GM21786 (cell line): ENCODE results near the gene CYBRD1.

ENCODE experiments used
- ATAC-seq: cut with Tn5 transposase; IDR thresholded peaks from one replicate; pipeline ENCODE4 v1.9.1; 2021; ENCODE audit not compliant: unreplicated experiment

Gene CYBRD1

GRCh38 chr2:171550613-171551012 lies 28.3 kb downstream of the CYBRD1 start:
- ATAC-seq, result no peak

DNA sequence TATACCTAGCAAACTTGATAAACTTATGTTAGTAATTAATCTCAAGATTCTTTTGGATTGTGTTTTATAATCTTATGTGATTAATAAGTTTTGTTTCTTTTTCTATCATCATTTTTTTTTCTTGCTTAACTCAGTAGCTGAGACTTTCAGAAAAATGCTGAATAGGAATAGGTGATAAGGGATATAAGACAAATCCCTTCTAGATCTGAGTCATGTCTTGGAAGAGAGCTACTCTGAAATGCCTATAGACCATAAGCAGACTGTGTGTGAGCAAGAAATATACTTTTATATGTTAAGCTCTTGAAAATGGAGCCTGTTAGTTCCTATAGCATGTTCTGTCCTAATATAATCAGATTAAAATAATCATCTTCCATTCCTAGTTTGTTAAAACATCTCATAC lies 29.6 kb downstream of the CYBRD1 start:
- ATAC-seq, result no peak

- no peak for ATAC-seq
Measured at GRCh38 chr2:171553236-171553635, 31.0 kb downstream of the CYBRD1 start.

GRCh38 chr2:171553858-171554257 lies 31.6 kb downstream of the CYBRD1 start:
- ATAC-seq, result no peak

DNA sequence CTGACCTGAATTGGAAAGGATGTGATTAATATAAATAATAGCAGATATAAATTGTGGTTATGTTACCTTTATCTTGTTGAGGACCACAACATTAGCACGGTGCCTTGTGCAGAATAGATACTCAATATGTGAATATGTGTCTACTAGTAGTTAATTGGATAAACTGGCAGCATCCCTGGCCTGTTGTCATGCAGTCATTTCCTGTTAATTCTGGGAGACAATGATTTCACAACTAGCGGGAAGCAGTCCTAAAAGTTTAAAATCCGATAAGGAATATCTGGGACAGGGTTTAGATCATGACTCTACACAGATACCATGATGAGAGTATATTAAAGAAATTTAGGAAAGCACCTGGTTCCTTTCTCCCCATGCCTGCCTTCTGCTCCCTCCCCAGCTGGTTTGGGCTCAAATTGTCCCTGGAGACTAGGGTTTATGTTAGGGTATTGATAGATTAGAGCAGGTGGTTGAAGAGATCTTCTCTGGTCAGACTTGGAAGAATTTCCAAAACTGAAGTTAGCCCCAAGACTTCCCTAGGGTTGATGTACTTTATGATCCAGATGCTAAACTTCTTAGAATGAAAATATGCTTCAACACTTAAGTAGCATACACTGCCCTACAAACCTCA lies 32.8 kb downstream of the CYBRD1 start:
- no peak for ATAC-seq

DNA sequence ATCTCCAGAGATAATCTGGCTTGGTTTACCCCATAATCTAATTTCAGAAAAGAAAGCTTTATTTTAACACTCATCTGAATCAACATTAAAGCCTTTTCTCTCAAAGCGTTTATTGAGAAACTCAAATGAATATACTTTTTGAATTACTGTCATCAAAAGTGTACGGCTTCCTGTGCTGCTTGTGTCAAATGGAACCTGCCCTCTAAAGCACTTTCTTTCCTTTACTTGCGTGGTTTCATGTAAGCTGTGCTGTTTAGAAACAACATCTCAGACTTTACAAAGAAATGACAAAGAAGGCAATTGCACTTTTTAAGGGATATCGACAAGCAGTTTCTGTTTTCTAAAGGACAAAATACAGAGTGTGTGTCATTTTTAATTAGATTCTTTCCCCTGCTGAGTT lies 35.1 kb downstream of the CYBRD1 start:
- ATAC-seq, result no peak

DNA sequence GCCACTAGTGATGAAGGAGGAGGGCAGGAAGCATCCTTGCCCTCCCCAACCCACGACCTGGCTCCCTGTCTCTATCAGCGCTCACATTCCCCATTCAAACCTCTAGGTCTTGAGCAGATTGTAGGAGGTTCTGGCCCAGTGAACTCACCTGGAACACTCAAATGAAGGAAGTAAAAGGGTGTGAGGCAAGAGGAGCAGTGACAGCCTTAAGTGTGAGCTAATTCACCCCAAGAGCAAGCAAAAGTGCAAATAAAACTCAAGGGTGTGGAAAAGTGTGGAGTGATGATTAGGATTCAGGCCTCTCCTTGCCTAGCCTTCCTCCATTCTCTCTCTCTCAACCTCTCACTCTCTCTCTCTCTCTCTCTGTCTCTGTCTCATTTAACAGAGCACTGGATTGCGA lies 41.0 kb downstream of the CYBRD1 start:
- ATAC-seq, result no peak

DNA sequence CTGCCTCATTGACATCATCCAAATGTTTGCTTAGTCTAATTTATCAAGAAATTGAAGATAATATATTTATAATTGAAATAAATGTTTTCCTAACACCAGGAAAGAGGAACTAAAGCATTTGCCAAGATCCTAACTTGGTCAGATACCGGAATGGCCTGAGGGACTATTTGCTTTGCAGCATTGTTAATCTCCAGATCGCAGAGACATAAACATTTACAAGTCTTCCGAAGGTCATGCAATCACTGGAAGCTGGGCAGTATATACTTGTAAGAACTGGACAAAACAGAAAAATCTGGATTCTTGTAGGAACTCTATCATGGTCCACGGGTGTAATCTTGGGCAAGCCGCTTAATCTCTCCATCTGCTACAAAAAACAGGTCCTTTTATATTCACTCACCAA lies 42.2 kb downstream of the CYBRD1 start:
- no peak for ATAC-seq

- ATAC-seq, result no peak
Measured at GRCh38 chr2:171566057-171566456, 43.8 kb downstream of the CYBRD1 start.

- ATAC-seq, result no peak
Measured at GRCh38 chr2:171566753-171567152, 44.5 kb downstream of the CYBRD1 start.

DNA sequence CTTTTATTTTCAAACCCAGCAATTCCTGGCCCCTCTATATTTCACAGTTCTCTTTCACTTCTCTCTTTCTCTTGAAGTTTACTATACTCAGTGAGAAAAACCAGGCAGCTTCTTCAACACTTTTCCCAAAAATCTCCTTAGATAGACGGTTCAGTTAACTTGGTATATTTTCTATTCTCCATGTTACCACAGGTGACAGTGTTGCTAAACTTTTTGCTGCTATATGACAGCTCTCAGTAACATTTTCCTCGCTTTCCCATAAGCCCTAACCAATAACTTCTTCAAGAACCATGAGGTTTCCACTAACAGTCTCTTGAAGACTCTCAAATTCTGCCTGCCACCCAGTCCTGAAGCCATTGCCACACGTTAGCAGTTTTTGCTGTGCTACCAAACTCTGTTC lies 45.8 kb downstream of the CYBRD1 start:
- no peak for ATAC-seq

GRCh38 chr2:171571721-171572120 lies 49.4 kb downstream of the CYBRD1 start:
- ATAC-seq, result no peak

DNA sequence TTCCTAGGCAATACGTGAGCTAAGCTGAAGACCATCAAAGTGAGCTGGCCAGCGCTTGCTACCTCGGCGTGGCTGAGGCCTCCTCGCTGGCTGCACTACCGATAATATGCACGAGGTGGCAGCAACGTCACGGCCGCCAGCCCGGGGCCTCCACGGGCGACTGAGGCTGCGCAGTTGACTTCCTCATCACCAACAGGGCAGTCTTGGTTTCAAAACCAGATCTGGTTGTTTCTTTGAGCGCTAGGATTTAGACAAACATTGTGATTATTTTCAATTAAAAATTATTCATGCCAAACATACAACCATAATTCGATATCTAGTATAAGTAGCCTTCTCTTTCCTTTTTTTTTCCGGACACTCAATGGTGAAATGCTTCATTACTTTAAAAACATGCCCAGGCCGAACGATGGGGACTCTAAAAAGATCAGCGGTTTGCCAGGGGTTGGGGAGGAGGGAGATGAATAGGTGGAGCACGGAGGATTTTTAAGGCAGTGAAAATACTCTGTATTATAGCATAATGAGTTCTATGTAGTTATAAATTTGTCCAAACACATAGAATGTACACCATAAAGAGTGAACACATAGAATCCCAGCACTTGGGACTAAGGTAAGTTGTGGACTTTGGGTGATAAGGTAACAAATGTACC lies 52.0 kb downstream of the CYBRD1 start:
- ATAC-seq, result peak; percentile 88

DNA sequence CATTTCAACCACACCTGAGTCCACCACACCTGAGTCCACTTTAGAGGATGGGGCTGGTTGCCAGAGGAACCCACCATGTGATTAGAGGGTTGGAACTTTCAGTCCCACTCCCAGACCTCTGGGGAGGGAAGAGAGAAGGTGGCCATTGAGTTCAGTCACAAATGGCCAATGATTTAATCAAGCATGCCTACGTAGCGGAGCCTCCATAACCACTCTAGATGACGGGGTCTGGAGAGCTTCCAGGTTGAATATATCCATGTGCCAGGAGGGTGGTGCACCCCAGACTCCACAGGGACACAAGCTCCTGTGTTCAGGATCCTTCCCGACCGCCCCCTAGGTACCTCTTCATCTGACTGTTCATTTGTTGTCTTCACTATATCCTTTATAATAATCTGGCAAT lies 53.3 kb downstream of the CYBRD1 start:
- no peak for ATAC-seq

GRCh38 chr2:171578127-171578803 lies 56.0 kb downstream of the CYBRD1 start:
- no peak for ATAC-seq

- ATAC-seq, result no peak
Measured at GRCh38 chr2:171579481-171579880, 57.2 kb downstream of the CYBRD1 start.

GRCh38 chr2:171583566-171583965 lies 61.3 kb downstream of the CYBRD1 start:
- no peak for ATAC-seq

DNA sequence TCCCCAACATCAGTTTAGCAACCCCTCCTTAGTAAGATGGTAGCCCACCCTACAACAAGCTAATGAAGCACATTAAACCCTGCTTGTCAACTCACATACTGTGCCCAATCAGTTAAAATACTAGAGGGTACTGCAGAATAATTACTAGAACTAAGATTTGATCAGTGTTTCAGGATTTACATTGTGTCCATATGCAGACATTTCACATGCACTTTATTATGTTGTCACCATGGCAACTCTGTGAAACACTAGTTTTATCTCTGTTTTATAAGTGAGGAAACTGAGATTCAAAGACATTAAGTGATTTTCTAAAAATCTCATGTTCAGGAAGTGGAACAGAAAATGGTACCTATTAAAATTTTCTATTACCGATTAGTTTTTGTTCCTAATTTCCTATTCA lies 61.7 kb downstream of the CYBRD1 start:
- no peak for ATAC-seq

DNA sequence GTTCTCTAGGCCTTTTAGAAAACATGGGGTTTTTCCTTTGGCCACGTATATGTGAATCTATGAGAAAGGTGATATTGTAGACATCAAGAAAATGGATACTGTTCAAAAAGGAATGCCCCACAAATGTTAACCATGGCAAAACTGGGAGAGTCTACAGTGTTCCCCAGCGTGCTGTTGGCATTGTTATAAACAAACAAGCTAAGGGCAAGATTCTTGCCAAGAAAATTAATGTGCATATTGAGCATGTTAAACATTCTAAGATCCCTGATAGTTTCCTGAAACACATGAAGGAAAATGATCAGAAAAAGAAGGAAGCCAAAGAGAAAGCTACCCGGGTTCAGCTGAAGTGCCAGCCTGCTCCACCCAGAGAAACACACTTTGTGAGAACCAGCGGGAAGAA lies 64.9 kb downstream of the CYBRD1 start:
- no peak for ATAC-seq

GRCh38 chr2:171587567-171587966 lies 65.3 kb downstream of the CYBRD1 start:
- ATAC-seq, result no peak

DNA sequence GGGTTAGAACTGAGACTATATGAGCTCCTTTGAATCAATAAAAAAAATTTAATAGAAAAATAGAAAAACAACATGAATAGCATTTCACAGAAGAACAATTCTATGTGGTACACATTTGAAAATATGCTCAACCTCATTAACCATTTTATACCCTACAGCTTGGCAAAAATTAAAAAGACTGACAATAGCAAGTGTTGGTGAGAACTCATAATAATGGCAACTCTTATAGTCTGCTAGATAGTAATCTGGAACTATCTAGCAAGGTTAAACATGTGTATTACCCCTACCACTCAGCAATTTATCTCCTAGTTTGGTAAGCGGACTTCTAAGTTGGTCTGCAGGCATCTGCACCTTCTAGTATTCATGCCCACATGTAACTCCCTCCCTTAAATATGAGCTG lies 67.8 kb downstream of the CYBRD1 start:
- ATAC-seq, result no peak

- no peak for ATAC-seq
Measured at GRCh38 chr2:171592036-171592555, 69.8 kb downstream of the CYBRD1 start.
